Measurements from ENCODE around the gene F11.
"Not testable (repeated sequence)": the region's sequence is repeated elsewhere in the genome, so short reads cannot be mapped to it uniquely, and the experiment has no call there.

The F11 gene

GRCh38 chr4:186300659-186301390, 34.8 kb downstream of the F11 start:
- DNase-seq = no peak

- no peak for DNase-seq
These were observed 38.2 kb downstream of the F11 start for GRCh38 chr4:186304216-186304615.

GRCh38 chr4:186304866-186305505, 39.0 kb downstream of the F11 start:
- no peak for DNase-seq

- no peak for DNase-seq
These were observed 41.5 kb downstream of the F11 start for GRCh38 chr4:186307497-186307896.

GRCh38 chr4:186307916-186308315, 41.9 kb downstream of the F11 start:
- DNase-seq = no peak

GRCh38 chr4:186318481-186318880, 52.5 kb downstream of the F11 start:
- no peak for DNase-seq

- DNase-seq = not testable (repeated sequence)
These were observed 58.7 kb downstream of the F11 start for GRCh38 chr4:186324660-186325059.

GRCh38 chr4:186326391-186326790, 60.4 kb downstream of the F11 start:
- DNase-seq = no peak

- DNase-seq = no peak
These were observed 63.4 kb downstream of the F11 start for GRCh38 chr4:186329372-186329771.

- no peak for DNase-seq
These were observed 64.4 kb downstream of the F11 start for GRCh38 chr4:186330368-186330767.

GRCh38 chr4:186335793-186336192, 69.8 kb downstream of the F11 start:
- DNase-seq = no peak
